Stimulated activated naive CD8-positive, alpha-beta T cell treated with anti-CD3 and anti-CD28 coated beads, Interleukin-15, amount 100 ng/mL, for 72 hours (primary cell): ENCODE results near the gene PTPRC.
"Not testable (repeated sequence)": the region's sequence is repeated elsewhere in the genome, so short reads cannot be mapped to it uniquely, and the experiment has no call there.

Source experiments
- ATAC-seq: fragments of 150-1000 bp; cut with Tn5 transposase; 2 replicates; pipeline ENCODE4 v1.10.0; 2021; ENCODE audit warnings: mild to moderate bottlenecking, moderate library complexity
- DNase-seq, 2 donors: peaks; one replicate each; pipeline ENCODE4 v3.0.0; 2021 to 2022
- H3K27ac Mint-ChIP-seq, 2 donors: one replicate each; pipeline ENCODE4 v1.8.0; 2022; ENCODE audit warnings: mild to moderate bottlenecking in 2 of 2, mixed read lengths in 2 of 2, moderate library complexity in 2 of 2
- H3K27me3 Mint-ChIP-seq: one replicate; pipeline ENCODE4 v1.8.0; 2022; ENCODE audit warnings: mixed read lengths
- H3K4me1 Mint-ChIP-seq: one replicate; pipeline ENCODE4 v1.8.0; 2022; ENCODE audit warnings: mild to moderate bottlenecking, mixed read lengths
- H3K4me3 Mint-ChIP-seq, 2 donors: one replicate each; pipeline ENCODE4 v1.8.0; 2022; ENCODE audit warnings: mild to moderate bottlenecking in 2 of 2, mixed read lengths in 2 of 2, moderate library complexity in 1 of 2
- H3K9me3 Mint-ChIP-seq, 2 donors: one replicate each; pipeline ENCODE4 v1.8.0; 2022; ENCODE audit warnings: mixed read lengths in 2 of 2

Gene PTPRC

GRCh38 chr1:198638894-198639635, at the start of gene PTPRC:
TSS of gene PTPRC (plus strand) at chr1:198639040. CDS start at chr1:198639269, 229 bp downstream.
- Mint-ChIP-seq H3K27ac (peak within 1 kb of the TSS; percentile 97 to 99), H3K4me1 (peaks cover 45% of the 10 kb centered on the region), H3K27me3 (no peaks in the 10 kb centered on the region), H3K9me3 (peaks cover 0 to 6% of the 10 kb centered on the region in 2 donors), H3K4me3 (peak within 1 kb of the TSS; percentile 89 to 96)
- DNase-seq (no peak), ATAC-seq (peak; percentile 78)

- Mint-ChIP-seq H3K9me3 (peaks cover 29 to 30% of the 10 kb centered on the region in 2 donors), H3K4me3 (no peak overlapping the region), H3K4me1 (peaks cover 28% of the 10 kb centered on the region), H3K27ac (no peak overlapping the region), H3K27me3 (no peaks in the 10 kb centered on the region)
- ATAC-seq (no peak), DNase-seq (no peak)
Measured at GRCh38 chr1:198590454-198590853, 48.4 kb upstream of the PTPRC start.

GRCh38 chr1:198595765-198596164, 43.1 kb upstream of the PTPRC start:
- H3K4me1 Mint-ChIP-seq, result peaks cover 61% of the 10 kb centered on the region
- no peaks in the 10 kb centered on the region for H3K27me3 Mint-ChIP-seq
- DNase-seq (no peak), ATAC-seq (no peak)
- peak overlapping the region in 1 of 2 donors; percentile 1 for H3K4me3 Mint-ChIP-seq
- H3K27ac Mint-ChIP-seq, result no peak overlapping the region
- peaks cover 11 to 18% of the 10 kb centered on the region in 2 donors for H3K9me3 Mint-ChIP-seq

GRCh38 chr1:198597690-198598430, 41.0 kb upstream of the PTPRC start:
- peak overlapping the region; percentile 51 to 86 for H3K27ac Mint-ChIP-seq
- H3K4me3 Mint-ChIP-seq, result peak overlapping the region; percentile 38 to 67
- ATAC-seq (no peak), DNase-seq (no peak)
- H3K9me3 Mint-ChIP-seq, result peaks cover 19 to 27% of the 10 kb centered on the region in 2 donors
- H3K27me3 Mint-ChIP-seq, result no peaks in the 10 kb centered on the region
- H3K4me1 Mint-ChIP-seq, result peaks cover 82% of the 10 kb centered on the region

- no peak for DNase-seq
- peaks cover 19 to 27% of the 10 kb centered on the region in 2 donors for H3K9me3 Mint-ChIP-seq
- peak overlapping the region; percentile 13 to 86 for H3K27ac Mint-ChIP-seq
- peak; percentile 40 for ATAC-seq
- H3K4me1 Mint-ChIP-seq, result peaks cover 86% of the 10 kb centered on the region
- no peaks in the 10 kb centered on the region for H3K27me3 Mint-ChIP-seq
- H3K4me3 Mint-ChIP-seq, result peak overlapping the region; percentile 39 to 45
Measured at GRCh38 chr1:198598796-198599321, 40.0 kb upstream of the PTPRC start.

GRCh38 chr1:198599749-198600148, 39.1 kb upstream of the PTPRC start:
- no peak overlapping the region for H3K4me3 Mint-ChIP-seq
- no peak for ATAC-seq
- H3K9me3 Mint-ChIP-seq, result peaks cover 19 to 27% of the 10 kb centered on the region in 2 donors

GRCh38 chr1:198600906-198601305, 37.9 kb upstream of the PTPRC start:
- H3K4me1 Mint-ChIP-seq, result peaks cover 85% of the 10 kb centered on the region
- H3K9me3 Mint-ChIP-seq, result peaks cover 19 to 24% of the 10 kb centered on the region in 2 donors
- H3K27me3 Mint-ChIP-seq, result no peaks in the 10 kb centered on the region
- ATAC-seq (no peak), DNase-seq (no peak)
- H3K4me3 Mint-ChIP-seq, result no peak overlapping the region
- peak overlapping the region; percentile 49 to 56 for H3K27ac Mint-ChIP-seq

More at GRCh38 chr1:198599749-198600148, 39.1 kb upstream of the PTPRC start:
- no peak for DNase-seq
- peaks cover 89% of the 10 kb centered on the region for H3K4me1 Mint-ChIP-seq
- H3K27ac Mint-ChIP-seq, result no peak overlapping the region
- no peaks in the 10 kb centered on the region for H3K27me3 Mint-ChIP-seq

GRCh38 chr1:198601310-198601709, 37.5 kb upstream of the PTPRC start:
- H3K4me1 Mint-ChIP-seq, result peaks cover 85% of the 10 kb centered on the region
- H3K27me3 Mint-ChIP-seq, ATAC-seq, DNase-seq: not testable (repeated sequence)
- peaks cover 19 to 20% of the 10 kb centered on the region in 2 donors for H3K9me3 Mint-ChIP-seq
- H3K4me3 Mint-ChIP-seq, result peak overlapping the region; percentile 57 to 66
- H3K27ac Mint-ChIP-seq, result peak overlapping the region in 1 of 2 donors; percentile 22

- Mint-ChIP-seq H3K27ac (peak overlapping the region in 1 of 2 donors; percentile 74), H3K4me3 (peak overlapping the region; percentile 57 to 66), H3K4me1 (peaks cover 86% of the 10 kb centered on the region), H3K27me3 (no peaks in the 10 kb centered on the region), H3K9me3 (peaks cover 18 to 19% of the 10 kb centered on the region in 2 donors)
- peak in 1 of 2 donors; percentile 36 for DNase-seq
- peak; percentile 59 for ATAC-seq
Measured at GRCh38 chr1:198601936-198602889, 36.6 kb upstream of the PTPRC start.

- Mint-ChIP-seq H3K9me3 (peaks cover 18% of the 10 kb centered on the region in 2 donors), H3K27ac (no peak overlapping the region), H3K4me1 (peaks cover 70% of the 10 kb centered on the region), H3K27me3 (no peaks in the 10 kb centered on the region), H3K4me3 (no peak overlapping the region)
- ATAC-seq (no peak), DNase-seq (no peak)
Measured at GRCh38 chr1:198604975-198605374, 33.9 kb upstream of the PTPRC start.

GRCh38 chr1:198605406-198605805, 33.4 kb upstream of the PTPRC start:
- ATAC-seq, result peak; percentile 56
- H3K27me3 Mint-ChIP-seq, result no peaks in the 10 kb centered on the region
- H3K9me3 Mint-ChIP-seq, result peaks cover 13% of the 10 kb centered on the region in 2 donors
- peaks cover 66% of the 10 kb centered on the region for H3K4me1 Mint-ChIP-seq
- H3K4me3 Mint-ChIP-seq, result peak overlapping the region in 1 of 2 donors; percentile 23
- peak in 1 of 2 donors; percentile 51 for DNase-seq
- H3K27ac Mint-ChIP-seq, result no peak overlapping the region

GRCh38 chr1:198606020-198606438, 32.8 kb upstream of the PTPRC start:
- Mint-ChIP-seq H3K9me3 (peaks cover 7 to 8% of the 10 kb centered on the region in 2 donors), H3K27ac (no peak overlapping the region), H3K4me3 (peak overlapping the region; percentile 23 to 33), H3K27me3 (no peaks in the 10 kb centered on the region), H3K4me1 (peaks cover 66% of the 10 kb centered on the region)
- no peak for ATAC-seq
- DNase-seq, result no peak

- Mint-ChIP-seq H3K27ac (no peak overlapping the region), H3K4me3 (no peak overlapping the region), H3K9me3 (no peaks in the 10 kb centered on the region), H3K4me1 (peaks cover 66% of the 10 kb centered on the region), H3K27me3 (no peaks in the 10 kb centered on the region)
- no peak for DNase-seq
- no peak for ATAC-seq
Measured at GRCh38 chr1:198607714-198608113, 31.1 kb upstream of the PTPRC start.

GRCh38 chr1:198610362-198610761, 28.5 kb upstream of the PTPRC start:
- DNase-seq (no peak), ATAC-seq (no peak)
- peaks cover 76% of the 10 kb centered on the region for H3K4me1 Mint-ChIP-seq
- no peaks in the 10 kb centered on the region for H3K27me3 Mint-ChIP-seq
- H3K27ac Mint-ChIP-seq, result peak overlapping the region; percentile 78 to 92
- peak overlapping the region; percentile 63 to 79 for H3K4me3 Mint-ChIP-seq
- H3K9me3 Mint-ChIP-seq, result no peaks in the 10 kb centered on the region

GRCh38 chr1:198611219-198611618, 27.6 kb upstream of the PTPRC start:
- Mint-ChIP-seq H3K9me3 (no peaks in the 10 kb centered on the region), H3K27ac (peak overlapping the region; percentile 78 to 92), H3K4me1 (peaks cover 76% of the 10 kb centered on the region), H3K4me3 (peak overlapping the region; percentile 63 to 79), H3K27me3 (no peaks in the 10 kb centered on the region)
- ATAC-seq (no peak), DNase-seq (no peak)
